Fibroblast of skin of scalp (primary cell): ENCODE results near the gene EMP2. TPM values are rescaled to one million over a fixed set of nuclear protein-coding genes. Genes with fewer than 3 reads are reported as not detected.
A peak's percentile ranks its signal among the peaks of the same experiment; 100 is the strongest.
"Not testable (repeated sequence)": the region's sequence is repeated elsewhere in the genome, so short reads cannot be mapped to it uniquely, and the experiment has no call there.

Experiments
- DNase-seq: peaks from one replicate; pipeline ENCODE4 v3.0.0-alpha.2; 2013
- polyA plus RNA-seq, 2 experiments: library from polyadenylated mRNA; unstranded; fragments of 120-200 nt; gene quantifications; one replicate each; pipeline ENCODE4 v1.2.1, GENCODE V29; 2013; ENCODE audit not compliant: insufficient read length in 2 of 2

Gene EMP2, protein sequence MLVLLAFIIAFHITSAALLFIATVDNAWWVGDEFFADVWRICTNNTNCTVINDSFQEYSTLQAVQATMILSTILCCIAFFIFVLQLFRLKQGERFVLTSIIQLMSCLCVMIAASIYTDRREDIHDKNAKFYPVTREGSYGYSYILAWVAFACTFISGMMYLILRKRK
- polyA plus RNA-seq (2013, experiment 1 of 2; ENCODE audit: insufficient read length), result 13.2 TPM
- polyA plus RNA-seq (2013, experiment 2 of 2; ENCODE audit: insufficient read length), result 16.1 TPM

DNA sequence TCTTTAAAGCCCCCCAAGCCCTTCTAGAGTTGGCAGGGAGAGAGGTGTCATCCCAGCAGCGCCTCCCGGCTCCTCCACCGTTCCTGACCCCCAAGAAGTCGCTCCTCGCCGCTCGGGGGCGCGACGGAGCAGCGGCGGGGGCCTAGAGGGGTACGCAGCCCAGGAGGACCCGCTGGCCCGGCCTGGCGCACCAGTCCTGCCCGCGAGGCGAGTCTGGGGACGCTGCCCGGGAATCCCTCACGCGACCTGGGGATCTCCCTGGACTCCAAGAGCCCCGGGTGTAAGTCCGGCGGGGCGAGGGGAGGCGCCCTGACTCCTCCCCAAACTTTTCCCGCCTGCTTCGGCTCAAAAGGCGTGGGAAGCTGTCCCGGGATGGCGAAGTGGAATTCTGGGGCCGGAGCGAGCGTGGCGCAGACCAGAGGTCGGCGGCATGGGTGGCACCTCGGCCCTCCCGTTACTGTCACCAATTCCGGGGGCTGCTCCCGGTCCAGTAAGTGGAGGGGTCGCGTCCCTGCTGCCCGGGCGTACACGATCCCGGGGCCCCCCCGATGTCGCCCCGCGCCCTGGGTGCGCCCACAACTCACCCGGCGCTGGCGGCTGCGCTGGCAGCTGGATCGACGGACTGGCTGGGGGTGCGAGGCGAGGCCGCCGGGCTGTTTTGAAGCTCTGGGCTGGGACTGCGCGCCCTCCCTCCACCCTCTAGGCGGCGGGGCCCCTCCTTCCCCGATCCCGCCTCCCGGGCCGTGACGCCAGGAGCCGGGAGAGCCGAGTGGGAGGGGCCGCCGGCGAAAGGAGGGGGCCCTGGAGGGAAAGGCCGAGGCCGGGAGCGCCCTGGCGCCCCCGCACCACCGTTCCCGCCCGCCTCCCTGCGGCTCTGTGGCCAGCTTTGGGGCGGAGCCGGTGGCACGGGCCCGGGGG, at the start of gene EMP2:
EMP2 (minus strand) TSS at position 634 of the 918 bp plus-strand sequence. CDS start 32,981 bp downstream, outside the sequence.
- peak; percentile 80 for DNase-seq

DNA sequence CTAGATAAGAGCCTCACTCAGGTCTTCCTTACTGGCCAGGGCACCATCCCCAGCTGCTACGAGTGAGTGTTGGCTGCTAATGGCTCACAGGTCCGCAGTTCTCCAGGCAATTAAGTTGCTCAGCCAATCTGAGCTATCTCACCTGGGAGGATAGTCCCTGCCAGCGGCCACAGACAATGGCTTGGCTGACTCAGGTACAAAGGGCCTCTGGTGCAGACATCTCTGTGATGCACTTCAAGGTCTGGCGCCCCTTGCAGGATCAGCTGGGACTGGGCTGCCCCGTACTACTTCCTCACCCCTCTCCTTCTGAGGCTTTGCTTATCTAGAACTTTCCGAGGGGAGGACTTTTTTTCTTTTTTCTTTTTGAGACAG, 49.2 kb upstream of the EMP2 start:
- no peak for DNase-seq

DNA sequence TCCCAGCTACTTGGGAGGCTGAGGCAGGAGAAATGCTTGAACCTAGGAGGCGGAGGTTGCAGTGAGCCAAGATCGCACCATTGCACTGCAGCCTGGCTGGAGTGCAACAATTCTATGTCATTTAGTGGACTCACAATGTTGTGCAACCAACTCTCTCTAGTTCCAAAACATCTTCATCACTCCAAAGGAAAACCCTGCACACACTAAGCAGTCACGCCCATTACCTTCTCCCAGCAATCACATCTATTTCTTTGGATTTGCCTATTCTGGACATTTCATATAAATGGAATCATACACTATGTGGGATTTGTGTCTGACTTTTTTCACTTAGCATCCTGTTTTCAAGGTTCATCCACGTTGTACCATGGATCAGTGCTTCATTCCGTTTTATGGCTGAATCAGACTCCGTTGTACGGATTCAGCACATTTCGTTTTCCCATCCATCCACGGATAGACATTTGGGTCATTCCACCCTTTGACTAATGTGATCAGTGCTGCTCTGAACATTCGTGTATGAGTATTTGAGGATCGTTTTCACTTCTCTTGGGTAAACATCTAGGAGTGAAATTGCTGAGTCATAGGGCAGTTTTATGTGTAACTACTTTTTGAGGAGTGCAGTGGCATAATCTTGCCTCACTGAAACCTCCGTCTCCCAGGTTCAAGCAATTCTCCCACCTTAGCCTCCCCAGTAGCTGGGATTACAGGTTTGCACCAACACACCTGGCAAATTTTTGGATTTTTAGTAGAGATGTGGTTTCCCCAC, 45.4 kb upstream of the EMP2 start:
- no peak for DNase-seq

DNA sequence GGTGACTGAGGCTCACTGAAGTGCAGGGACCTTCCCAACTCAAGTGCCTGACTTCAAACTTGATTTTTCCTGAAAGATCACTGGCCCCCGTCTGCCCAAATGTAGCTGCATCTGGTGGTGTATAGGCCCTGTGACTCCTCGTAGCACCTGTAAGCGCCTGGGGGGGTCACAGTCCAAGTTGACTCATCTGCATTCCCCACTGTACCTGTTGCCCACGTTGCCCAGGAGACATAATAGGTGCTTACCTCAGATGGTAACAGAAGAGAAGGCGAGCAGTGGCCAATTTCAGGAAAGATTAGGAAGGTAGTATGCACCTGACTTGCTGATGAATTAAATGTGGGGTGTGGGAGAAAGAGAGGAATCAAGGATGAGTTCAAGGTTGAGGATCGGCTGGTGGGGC, 44.1 kb upstream of the EMP2 start:
- no peak for DNase-seq

DNA sequence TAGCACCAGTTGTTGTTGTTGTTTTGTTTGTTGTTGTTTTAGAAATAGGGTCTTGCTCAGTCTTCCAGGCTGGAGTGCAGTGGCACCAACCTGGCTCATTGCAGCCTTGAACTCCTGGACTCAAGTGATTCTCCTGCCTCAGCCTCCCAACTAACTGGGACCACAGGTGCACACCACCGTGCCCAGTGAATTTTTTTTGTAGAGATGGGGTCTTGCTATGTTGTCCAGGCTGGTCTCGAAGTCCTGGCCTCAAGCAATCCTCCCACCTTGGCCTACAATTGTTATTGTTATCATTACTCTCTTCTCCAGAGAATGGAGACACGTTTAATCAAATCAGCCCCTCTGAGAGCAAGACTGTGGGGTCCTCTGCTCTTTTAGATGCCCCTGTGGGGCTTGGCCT, 42.7 kb upstream of the EMP2 start:
- no peak for DNase-seq

DNA sequence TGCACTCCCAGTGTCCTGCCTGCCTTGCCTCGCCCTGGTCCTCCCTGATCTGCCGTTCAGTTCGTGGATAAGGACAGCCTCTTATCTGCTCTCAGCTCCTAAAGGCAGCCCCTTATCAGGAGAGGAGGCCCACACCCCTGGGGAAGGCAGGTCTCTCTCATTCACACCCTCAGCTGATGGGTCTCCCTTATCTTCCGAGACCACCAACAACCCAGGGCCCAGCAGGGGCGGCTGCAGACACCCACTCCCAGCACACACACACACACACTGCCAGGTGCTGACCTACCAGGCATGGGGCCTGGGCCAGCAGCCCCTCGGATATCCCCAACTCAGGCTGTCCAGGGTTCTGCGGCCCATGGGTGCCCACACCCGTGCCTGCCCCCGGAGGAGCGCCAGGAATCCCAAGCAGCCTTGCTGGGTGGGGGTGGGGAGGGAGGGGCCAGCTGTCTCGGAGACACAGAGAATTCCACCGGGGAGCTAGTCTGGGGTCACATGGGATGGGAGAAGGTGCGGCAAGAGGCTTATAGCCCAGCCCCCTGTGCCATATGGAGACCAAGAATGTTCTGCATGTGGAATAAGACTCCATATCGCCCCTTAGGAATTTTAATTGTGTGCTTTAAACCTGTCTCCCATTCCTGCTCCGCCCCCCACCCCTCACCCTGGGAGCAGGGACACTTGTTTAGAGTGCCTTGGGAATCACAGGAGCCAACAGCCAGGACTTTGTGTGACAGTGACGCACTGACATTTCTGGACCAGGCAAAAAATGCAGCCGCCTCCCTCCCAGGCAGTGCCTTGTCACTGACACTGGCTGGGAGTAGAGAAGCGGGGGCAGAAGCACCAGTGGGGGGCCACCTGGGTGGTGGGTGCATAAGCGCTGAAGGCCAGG, 41.9 kb upstream of the EMP2 start:
- no peak for DNase-seq

DNA sequence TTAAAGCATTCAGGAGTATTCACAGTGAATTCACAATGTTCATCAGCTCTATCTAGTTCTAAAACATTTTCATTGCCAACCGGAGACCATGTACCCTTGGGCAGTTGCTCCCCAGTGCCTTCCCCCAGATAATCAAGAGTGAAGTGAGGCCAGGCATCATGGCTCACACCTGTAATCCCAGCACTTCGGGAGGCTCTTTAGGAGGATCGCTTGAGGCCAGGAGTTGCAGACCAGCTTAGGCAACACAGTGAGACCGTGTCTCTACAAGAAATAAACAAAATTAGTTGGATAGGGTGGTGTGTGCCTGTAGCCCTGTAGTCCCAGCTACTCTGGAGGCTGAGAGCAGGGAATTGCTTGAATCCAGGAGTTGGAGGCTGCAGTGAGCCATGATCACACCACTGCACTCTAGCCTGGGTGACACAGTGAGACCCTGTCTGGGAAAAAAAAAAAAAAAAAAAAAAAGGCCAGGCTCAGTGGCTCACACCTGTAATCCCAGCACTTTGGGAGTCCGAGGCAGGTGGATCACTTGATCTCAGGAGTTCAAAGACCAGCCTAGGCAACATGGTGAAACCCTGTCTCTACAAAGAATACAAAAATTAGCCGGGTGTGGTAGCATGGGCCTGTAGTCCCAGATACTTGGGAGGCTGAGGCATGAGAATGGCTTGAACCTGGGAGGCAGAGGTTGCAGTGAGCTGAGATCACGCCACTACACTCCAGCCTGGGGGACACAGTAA, 41.0 kb upstream of the EMP2 start:
- DNase-seq, result not testable (repeated sequence)

DNA sequence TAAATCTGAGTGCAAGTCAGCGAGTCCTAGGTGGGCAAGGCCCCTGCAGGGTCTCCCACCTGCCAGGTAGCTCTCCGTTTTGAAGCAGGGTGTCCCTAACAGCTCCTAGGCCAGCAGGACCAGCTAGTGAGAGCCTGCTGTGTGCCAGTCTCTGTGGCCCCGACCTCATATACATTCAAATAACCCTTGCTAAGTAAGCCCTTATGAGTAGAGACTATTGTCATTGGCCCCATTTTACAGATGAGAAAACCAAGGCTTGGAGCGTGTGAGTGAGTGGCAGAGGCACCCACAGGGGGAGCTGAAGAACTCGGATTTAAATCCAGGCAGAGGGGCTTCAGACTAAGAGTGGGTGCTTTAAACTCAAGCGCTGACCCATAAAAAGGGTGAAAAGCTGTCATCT, 39.7 kb upstream of the EMP2 start:
- no peak for DNase-seq

DNA sequence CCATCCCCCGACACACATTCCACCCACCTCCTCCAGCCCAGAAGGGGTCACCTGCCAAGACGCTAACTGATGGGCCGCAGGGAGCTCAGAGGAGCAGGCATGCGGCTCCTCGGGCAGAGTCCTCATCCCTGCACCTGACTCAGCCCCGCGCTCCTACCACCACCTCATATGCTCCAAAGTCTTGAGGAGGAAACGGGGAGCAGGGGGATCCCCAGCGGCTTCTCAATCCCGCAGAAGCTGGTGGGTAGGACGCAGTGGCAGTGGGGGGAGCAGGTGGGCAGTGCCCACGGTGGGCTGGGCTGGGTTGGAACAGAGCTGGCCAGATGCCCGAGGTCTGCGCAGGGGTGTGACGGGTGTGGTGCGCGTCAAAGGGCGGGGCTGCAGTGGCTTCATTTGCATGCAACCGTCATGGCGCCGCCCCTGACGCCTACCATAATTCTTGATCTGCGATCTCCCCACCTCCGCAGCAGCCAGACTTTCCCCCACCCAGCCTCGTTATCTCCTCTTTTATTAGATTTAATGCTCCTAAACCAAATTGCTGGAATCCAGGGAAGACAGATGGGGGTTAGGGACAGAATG, 39.0 kb upstream of the EMP2 start:
- DNase-seq, result no peak

DNA sequence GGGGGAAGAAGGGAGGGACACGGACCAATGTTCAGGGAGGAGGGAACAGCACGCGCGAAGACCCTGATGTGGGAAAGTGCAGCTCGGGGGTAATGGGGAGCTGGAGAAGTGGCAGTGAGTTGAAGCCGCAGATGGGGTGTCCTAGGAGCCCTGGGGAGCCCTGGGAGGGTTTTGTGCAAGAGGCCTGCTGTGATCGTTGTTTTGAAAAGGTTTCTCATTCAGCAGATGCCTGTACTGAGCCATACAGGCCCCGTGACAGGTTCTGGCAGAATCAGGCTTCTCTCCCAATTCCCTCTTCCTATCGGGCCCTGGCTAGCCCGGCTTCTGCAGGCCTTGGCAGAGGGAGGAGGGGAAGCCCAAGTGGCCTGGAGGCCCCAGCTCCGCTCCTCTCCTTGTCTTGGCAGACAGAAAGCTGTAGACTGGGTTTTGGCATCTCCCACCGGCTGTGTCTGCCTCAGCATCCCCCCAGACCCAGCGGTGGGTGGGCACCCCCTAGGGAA, 38.4 kb upstream of the EMP2 start:
- DNase-seq, result no peak

DNA sequence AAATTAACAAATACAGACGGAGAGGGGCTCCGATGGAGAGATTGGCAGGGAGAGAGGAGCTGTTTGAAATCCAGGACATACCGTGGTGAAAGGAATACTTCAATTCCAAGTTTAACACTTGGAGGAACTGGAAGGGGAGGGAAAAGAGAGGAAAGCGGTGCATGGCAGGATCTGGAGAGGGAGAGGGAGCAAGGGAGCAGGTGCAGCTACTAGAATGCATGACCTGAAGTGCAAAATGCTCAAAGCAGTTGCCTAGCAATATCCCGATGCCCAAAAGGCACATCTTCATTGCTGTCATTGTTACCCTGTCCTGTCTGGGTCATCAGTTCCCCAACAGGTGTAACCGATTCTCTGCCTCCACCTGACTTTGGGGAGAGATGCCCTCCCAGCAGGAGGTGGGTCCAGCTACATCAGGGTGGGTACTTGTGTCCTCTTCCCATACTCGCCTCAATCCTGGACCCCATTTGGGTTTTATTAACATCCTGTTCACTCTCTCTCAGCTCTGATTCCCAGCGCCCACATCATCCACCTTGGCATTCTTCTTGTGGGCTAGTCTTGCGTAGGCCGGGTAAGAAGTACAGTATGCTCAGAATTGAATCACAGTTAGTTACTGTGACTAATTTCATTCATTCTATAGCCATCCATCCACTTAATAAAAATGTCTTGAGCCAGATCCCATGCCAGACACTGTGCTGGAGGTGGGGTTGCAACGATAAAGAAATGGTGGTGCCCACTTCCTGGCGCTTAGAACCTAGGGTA, 37.4 kb upstream of the EMP2 start:
- DNase-seq, result no peak

DNA sequence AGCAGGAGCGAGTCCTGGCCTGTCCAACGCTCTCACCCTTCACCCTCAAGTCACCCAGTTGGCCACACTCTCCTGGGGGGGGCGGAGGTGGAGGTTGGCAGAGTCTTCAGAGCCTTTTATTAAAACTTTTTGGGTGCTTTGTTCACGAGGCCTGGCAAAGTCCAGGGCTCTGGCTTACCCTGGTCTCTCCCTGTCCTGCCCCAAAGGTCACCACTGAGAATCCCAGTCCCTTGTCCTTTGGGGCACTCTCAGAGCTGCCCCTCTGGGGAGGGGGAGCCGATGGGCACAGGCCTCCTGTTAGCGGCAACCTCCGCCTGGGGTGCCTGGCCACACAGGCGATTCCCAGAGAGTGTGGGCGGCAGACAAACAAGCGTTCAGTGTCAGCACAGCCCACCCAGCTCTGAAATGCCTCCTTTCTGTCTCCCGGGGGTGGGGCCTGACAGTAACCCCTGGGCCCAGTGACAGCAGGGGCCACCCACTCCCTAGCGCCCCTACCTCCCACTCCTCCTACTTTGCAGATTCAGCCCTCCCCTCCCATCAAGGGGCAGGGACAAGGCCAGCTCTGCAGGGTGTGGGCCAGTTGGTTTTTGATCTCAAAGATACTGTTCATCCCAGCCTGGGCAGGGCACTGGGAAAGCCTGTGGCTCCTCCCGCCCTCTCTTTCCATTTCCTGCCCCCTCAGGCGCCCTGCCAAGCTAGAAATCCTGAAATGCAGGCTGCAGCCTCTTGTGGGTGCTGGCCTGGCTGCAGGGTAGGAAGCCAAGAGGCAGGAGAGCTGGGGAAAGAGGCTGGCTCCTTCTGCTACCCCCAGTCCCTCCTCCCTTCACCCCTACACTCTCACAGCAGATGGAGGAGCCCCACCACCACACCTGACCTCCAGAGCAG, 36.6 kb upstream of the EMP2 start:
- peak; percentile 56 for DNase-seq

DNA sequence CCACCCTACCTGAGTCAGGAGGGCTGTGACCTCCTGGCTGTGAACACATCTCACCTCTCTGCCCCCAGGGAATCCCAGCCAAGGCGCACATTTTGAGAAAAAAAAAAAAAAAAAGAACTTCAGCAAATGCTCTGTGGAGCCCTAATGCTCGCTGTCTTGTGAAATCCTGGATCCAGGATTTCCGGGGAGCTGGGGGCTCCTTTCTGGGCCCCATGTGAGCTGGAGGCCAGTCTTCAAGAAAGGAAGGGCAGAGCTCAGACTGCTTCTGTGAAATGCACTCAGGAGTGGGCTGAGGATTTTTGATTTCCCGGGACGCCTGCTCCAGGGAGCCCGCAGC, 36.0 kb upstream of the EMP2 start:
- no peak for DNase-seq

DNA sequence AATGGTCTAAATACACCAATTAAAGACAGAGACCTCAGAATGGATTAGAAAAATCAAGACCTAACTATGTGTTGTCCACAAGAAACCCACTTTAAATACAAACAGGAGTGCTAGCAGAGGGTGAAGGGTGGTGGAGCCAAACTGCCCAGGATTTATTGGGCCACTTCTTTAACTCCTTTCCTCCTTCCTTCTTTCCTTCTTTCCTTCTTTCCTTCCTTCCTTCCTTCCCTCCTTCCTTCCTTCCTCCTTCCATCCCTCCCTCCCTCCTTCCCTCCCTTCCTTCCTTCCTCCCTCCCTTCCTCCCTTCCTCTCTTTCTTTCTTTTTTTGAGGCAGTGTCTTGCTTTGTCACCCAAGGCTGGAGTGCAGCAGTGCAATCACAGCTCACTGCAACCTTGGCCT, 34.3 kb upstream of the EMP2 start:
- DNase-seq, result no peak

DNA sequence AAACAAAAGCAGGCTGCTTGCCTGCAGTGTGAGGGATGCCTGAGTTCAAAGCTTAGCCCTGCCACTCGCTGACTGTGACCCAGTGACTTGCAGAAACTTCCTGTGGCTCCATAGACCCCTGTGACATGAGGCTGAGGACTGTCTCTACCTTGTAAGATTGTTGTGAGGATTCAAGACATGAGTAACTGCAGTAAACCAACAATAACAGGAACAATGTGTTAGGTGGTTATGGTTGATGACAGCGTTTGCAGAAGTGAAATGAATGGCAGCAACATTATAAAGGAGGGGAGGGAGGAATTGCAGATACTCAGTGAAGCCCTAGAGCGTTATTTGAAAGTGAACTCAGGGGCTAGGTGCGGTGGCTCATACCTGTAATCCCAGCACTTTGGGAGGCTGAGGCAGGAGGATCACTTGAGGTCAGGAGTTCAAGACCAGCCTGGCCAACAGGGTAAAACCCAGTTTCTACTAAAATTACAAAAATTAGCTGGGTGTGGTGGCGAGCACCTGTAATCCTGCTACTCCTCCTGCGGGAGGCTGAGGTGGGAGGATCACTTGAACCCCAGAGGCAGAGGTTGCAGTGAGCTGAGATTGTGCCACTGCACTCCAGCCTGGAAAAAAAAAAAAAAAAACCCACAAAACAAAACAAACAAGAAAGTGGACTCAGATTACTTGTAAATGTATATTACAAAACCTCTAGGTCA, 33.5 kb upstream of the EMP2 start:
- DNase-seq, result no peak

DNA sequence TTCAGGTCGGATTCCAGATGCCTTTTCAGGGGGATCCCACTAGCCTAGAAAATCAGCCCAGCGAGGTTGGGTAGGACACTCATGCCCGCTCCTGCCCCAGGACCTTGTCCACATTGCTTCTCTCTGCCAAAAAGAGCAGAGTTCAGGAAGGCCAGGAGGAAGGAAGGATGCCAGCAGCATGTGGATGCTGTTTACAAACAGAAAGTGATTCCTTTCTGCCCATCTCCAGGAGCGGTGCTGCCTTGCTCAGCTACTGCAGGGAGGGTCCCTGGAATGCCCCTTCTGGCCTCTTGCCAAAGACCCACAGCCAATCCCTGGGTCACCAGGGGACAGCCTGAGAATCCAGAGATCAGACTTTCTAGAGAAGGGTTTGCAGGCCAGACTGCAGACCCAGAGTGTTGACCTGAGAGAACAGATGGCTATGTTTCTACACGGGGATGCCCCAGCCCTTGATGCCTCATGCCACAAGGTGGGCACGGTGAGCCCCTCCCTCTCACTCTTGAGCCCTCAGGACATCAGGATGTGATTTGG, 32.3 kb upstream of the EMP2 start:
- DNase-seq, result no peak

DNA sequence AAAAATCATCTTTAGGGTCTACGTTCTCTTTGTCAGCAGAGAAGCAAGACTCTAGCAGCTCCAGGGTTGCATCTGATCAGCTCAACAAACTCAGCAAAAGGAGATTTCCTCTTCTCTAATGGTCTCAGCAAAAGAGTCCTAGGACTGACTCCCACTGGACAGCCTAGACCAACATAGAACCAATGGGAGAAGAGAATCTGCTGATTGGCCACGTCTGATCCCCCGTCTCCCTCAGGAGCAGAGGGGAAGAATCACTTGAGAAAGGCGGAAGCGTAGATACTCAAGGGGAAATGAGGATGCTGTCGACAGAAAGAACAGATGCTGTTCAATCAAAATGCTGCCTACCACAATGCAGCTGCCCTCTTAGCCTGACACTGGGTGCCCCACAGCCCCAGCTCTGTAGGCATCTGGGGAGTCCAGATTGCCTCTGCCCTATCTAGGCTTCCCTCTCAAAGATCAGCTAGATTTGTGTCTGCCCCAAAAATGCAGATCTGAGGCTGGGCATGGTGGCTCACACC, 31.5 kb upstream of the EMP2 start:
- DNase-seq, result no peak
